Measurements from ENCODE around the gene ECHS1. TPM values are rescaled to one million over a fixed set of nuclear protein-coding genes. Genes with fewer than 3 reads are reported as not detected.

The ECHS1 gene
- total RNA-seq, 3 donors from 2014 or later: 53.1 to 55.6 (median 53.9) TPM

Other genes starting within 250 kb of the ECHS1 start
- under 1 TPM in 1 of 3 donors, not detected in 2; 0.05 TPM for gene KNDC1, start 213.1 kb downstream of the ECHS1 start, total RNA-seq
- under 1 TPM in 1 of 3 donors, not detected in 2; 0.25 TPM for gene UTF1, start 143.1 kb downstream of the ECHS1 start, total RNA-seq
- not detected for gene VENTX, start 135.5 kb downstream of the ECHS1 start, total RNA-seq
- gene ADAM8, start 96.5 kb downstream of the ECHS1 start, total RNA-seq: 10 to 100 TPM; 62.8 to 72.7 (median 70.7) TPM
- gene TUBGCP2, start 64.5 kb downstream of the ECHS1 start, total RNA-seq: 10 to 100 TPM; 59.6 to 67.9 (median 62.6) TPM
- 100 to 1,000 TPM in 1 of 3 donors, 10 to 100 TPM in 2; 84.4 to 117 (median 97.3) TPM for gene ZNF511, start 64.4 kb downstream of the ECHS1 start, total RNA-seq
- gene CALY, start 36.5 kb downstream of the ECHS1 start, total RNA-seq: not detected
- gene PRAP1, start 26.0 kb downstream of the ECHS1 start, total RNA-seq: not detected
- 10 to 100 TPM; 40.7 to 47.4 (median 46.6) TPM for gene FUOM, start 15.3 kb downstream of the ECHS1 start, total RNA-seq
- gene PAOX, start 5.9 kb upstream of the ECHS1 start, total RNA-seq: 1 to 10 TPM; 2.6 to 3.2 (median 2.9) TPM
- 10 to 100 TPM; 60.3 to 68.1 (median 67.1) TPM for gene MTG1, start 20.8 kb upstream of the ECHS1 start, total RNA-seq
- gene SPRN, start 51.3 kb upstream of the ECHS1 start, total RNA-seq: not detected
- 1 to 10 TPM; 1.1 to 1.8 (median 1.8) TPM for gene SCART1, start 80.6 kb upstream of the ECHS1 start, total RNA-seq
- 1 to 10 TPM in 2 of 3 donors, under 1 TPM in 1; 0.69 to 1.1 (median 1.0) TPM for gene CYP2E1, start 154.0 kb upstream of the ECHS1 start, total RNA-seq
- under 1 TPM; 0.11 to 0.46 (median 0.43) TPM for gene SYCE1, start 192.2 kb upstream of the ECHS1 start, total RNA-seq